ENCODE results near the gene RAC2.

RAC2 gene

DNA sequence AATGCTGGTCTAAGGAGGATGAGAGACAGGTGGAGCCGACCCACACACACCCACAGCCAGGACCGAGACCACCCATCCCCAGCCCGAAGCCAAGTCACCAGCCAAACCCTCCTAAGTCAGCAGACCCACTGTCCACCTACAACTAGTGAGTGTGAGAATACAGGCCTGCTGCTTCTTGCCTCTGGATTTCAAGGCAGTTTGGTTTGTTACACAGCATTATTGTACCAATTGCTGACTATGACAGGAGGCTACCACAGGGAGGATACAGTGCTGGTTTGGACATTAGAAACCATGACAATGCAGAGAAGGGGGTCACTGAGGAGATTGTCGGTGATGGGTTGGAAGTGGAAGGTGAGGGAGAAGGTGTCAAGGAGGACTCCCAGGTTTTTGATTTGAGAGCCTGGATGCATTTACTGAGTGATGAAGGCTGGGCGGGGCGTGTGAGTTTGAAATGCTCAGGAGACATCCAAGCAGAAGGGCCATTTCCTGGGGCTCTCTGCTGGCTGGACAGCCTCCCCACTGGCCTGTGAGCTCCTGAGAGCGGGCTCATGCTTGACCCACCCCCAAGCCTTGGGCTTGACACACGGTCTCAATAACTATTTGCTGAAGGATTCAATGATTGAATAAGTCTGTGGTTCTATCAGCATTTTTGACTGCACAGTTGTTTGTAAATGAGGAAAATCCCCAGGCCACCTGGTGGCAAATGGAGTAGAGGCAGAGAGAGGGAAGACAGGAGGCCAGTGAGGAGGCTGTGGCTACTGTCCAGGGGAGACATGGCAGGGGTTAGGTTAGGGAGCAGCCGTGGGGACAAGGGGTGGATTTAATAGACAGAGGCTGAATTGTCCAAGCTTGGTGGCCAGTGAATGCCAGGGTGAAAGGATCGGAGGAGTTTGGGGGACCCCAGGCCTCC lies 22.4 kb downstream of the RAC2 start:
- DNase-seq (ENCODE audit: low spot score), result no peak

DNA sequence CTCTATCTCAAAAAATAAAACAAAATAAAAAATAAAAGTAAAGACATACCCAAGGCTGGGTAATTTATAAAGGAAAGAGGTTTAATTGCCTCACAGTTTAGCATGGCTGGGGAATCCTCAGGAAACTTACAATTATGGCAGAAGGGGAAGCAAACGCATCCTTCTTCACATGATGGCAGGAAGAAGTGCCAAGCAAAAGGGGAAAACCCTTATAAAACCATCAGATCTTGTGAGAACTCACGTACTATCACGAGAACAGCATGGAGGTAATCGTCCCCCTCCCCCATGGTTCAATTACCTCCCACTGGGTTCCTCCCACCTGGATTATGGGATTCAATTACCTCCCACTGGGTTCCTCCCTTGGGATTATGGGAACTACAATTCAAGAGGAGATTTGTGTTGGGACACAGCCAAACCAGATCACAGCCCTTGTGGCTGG lies 23.5 kb downstream of the RAC2 start:
- DNase-seq (ENCODE audit: low spot score), result no peak

DNA sequence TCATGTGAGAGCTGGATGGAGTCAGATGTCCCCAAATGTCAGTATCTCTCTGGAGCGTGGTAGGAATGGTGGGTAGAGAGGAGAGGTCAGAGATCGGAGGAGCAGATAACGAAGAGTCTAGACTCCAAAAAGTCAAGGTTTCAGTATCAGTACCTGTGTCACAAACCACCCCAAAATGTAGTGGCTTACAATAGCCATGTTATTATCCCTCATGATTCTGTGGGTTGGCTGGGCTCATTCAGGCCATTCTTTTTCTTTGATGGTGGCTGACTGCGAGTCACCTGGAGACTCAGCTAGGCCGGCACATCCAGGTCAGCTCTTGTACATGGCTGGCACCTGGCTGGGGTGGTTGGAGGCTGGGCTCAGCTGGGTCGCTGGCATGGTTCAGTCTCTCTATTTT lies 24.5 kb downstream of the RAC2 start:
- DNase-seq (ENCODE audit: low spot score), result no peak

DNA sequence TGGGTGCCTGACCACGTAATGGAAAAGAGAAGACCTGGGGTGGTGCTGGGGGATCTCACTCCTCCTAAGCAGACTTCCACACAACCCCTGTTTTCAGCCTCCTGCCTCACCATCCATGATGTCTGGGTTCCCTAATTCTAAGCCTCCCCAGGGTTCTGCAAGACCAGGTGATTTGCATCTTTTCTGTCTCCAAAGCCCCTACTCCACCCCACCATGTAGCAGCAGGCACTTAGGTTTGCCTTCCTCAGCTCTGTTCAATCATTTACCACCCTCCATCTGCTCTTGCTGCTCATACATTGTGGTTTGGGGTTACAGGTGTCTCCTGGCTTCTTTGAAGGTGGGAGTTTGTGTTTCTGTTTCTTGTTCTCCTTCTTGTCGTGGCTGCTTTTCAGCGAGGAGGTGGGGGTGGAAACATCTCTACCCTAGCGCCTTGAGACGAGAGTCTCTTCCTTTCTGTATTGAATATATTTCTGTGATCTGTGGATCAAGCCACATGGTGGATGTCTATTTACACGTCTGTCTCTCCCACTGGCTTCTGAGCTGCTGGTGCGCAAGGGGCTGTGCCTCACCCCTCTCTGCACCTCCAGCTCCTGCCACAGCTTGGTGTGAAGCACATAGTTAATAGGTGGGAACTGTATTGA lies 25.2 kb downstream of the RAC2 start:
- no peak for DNase-seq (ENCODE audit: low spot score)

DNA sequence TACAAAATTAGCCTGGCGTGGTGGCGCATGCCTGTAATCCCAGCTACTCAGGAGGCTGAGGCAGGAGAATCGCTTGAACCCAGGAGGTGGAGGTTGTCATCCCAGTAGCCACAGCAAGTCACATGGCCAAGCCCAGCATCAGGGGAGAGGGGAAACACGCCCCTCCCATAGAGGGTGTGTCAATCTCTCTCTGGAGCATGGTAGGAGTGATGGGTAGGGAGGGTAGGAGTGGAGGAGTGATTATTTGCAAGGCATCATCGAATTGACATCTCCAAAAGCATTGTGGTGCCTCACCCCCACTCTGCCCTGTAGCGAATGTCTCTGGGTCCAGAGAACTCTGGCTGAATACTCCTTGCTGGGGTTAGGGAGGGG lies 25.7 kb downstream of the RAC2 start:
- DNase-seq (ENCODE audit: low spot score), result no peak

DNA sequence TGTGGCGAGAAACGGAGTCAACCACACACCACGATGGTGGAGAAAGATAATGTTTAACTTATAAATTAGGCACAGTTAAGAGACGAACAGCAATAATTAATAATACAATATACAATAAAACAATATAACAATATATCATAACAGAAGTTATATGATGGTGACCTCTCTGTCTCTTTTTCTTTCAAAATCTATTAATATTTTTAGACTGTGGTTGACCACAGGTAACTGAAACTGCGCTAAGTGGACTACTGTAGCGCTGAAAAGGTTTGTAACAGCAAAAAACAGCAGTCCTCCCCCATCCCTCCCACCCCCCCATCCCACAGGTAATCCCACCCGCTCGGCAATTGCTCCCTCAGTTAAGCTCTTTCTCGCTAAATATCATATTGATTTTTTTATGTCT lies 28.2 kb downstream of the RAC2 start:
- DNase-seq (ENCODE audit: low spot score), result no peak

DNA sequence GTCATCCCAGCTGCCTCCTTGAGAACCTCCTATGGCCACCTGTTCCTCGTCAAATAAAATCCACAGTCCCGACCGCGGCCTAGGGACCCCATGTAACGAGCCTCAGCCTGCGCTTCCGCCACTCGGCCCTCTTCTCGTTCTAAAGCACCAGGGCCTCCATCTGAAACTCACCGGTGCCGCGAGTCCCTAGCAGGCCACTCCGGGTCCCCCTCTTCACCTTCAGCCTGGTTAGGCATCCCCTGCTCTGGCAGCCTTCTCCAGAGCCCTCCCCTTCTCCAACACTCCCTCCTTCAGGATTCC lies 29.4 kb downstream of the RAC2 start:
- no peak for DNase-seq (ENCODE audit: low spot score)

DNA sequence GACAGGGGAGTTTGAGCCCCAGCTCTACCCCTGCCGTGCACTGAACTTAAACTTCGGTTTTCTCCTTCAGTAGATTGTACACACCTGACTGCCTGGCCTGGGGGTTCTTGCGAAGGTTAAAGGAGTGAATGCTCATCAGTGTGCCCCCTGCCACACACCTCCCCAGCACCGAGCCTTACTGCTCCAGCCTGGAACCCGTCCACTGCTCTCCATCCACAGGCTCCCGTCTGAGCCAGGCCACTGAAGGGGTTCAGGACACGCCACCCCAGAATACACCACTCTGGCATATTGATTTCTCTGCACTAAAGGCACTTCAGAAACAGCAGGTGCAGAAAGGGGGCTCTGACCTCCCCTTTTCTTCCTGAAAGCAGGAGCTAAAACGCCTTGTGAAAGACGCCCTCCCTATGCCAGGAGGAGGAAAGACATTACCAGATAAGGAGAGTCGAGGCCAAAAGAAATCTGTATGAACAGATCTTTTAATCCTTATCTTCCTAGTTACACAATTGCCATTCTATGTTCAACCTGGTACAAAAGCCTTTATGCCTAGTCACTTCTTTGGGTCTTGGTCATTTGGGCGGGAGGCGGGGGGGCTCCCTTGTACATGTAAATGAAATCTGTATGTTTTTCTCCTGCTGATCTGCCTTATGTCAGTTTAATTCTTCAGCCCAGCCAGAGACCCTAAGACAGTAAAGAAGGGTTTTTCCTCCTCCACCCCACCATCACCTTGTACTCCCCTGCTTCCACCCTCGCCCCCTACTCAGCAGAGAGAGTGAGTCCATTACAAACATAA lies 29.9 kb downstream of the RAC2 start:
- no peak for DNase-seq (ENCODE audit: low spot score)

DNA sequence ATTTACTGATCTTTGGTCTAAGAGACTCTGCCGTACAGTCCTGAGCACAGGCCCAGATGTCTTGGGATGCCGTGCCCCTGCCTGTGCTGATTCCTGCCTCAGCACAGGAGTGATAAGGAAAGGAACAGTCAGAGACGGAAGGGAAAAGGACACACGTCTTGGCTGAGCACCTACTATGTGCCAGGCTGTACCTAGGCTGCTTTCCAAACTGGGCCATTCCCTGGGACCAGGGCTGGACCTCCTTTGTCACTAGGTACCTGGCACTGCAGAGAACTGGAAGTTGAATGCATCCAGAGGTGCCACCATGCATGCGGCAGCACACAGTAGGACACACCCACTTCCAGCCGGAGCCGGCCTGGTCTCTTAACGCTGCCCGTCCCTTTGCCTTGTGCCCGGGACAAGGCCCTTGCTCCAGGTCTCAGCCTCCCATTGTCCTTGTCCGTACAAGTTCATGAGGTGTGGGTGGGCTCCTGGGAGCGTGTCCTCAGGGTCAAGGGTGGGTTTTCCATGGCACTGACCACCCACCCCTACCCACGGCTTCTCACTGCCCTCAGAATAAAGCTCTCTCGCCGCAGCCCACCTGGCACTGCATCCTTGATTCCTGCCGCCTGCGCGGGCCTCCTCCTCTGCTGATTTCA lies 30.7 kb downstream of the RAC2 start:
- no peak for DNase-seq (ENCODE audit: low spot score)

DNA sequence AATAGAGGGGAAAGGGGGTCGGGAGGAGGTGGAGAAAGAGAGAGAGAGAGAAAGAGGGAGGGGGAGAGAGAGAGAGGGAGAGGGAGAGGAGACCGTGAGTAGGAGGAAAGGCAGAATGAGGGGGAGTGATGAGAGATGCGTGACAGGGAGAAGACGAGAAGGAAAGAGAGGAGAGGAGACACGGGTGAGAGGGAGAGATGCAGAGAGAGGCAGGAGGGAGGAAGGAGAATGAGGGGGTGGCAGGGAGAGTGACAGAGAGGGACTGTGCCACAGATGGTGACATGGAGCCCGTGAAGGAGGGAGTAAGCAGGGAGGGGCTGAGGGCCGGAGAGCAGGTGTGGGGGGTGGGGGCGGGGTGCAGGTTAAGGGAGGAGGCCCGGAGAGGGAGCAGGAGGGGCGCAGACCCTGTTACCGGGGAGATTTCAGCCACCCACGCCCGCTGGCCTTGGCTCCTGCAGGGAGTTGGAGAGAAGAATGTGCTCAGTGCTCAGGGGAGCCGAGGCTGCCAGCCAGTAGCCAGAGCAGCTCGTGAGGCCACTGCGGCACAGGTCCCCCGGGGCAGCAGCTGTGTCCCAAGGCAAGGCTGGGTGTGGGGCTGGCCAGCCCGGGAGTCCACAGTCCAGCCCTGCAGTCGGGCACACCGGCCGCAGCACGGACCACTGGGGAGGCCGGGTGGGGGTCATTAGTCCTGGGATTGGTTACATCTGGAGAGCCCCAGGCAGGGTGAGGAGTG lies 31.7 kb downstream of the RAC2 start, which contains the start of gene SSTR3:
TSS of gene SSTR3 (minus strand) at position 304 of the 733 bp plus-strand sequence. CDS start 4,674 bp downstream, outside the sequence.
- DNase-seq (ENCODE audit: low spot score), result no peak

DNA sequence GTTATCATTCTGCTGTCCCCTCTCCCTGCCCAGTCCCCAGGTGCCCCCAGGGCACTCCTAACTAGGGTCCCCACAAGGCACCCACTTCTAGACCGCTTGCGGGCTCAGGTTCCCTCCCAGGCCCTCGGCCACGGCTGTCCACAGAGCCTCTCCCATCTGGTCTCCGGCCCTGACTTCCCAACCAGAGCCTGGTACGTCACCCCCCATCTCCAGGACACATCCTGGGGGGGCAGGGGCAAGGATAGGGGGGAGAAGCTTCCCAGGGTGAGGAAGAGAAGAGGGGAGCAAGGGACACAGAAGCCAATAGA lies 32.2 kb downstream of the RAC2 start:
- no peak for DNase-seq (ENCODE audit: low spot score)

DNA sequence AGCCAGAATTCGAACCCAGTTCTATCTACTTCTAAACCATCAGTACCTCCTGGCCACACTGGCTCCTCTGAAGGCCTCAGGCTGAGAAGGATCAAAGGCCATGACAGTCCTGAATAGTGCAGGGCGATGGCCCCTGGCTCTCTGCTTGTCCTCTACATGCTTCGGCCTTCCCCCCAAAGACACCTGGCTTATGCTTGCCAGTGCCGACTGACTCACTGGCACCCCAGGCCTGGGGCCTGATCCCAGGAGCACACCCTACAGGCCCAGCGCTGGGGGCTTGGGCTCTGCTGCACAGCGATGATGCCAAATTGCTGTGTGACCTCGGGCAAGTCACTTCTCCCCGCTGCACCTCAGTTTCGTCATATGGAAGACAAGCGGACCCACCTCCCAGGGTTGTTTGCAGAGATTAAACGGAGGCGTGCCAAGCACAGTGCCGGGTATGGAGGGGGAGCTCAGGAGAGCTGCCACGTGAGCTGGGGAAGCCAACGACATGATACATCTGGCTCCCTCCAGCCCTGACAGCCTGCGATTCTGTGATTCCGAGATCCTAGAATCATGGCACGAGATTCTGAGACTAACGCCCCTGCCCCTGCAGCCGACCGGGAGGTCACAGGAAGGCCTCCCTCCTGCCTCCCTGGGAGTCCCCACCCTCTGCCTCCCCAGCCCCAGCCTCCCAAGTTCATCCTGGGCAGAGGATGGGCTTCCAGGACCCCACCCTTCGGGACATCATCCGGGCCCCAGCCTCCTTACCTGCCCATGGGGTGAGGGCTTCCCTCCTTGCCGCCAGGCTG lies 32.8 kb downstream of the RAC2 start:
- no peak for DNase-seq (ENCODE audit: low spot score)

DNA sequence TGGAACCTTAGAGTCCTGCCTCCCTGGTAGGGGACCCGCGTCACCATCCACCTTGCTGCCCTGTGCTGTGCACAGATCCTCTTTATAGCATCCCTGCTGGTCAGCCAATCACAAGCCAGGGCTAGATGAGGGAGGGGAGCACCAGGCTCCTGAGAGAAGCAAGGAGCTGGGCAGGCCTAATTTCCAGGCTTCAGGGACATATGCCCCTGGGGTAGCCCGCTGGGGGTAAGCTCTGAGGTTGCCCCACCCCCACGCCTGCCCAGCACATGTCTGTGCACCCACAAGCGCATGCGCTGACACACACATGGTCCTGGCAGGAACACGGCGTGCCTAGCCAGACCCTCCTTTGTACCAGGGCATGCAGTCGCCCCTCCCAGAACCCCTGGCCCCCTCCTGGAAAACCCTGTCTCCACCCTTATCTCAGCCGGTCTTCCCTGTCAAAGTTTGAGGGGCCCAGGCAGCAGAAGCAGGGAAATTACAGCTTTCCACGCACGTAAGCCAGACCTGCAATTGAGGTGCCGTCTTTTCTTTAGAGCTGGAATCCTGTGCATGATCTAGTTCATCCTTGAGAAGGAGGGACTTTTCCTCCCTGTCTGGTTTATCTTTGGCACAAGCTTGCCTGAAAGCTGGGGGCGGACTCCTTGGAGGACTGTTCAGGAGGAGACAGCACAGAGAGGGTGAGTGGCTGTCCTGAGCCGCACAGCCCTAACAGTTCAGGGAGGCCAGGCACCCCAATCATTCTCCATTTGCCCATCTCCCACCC lies 33.8 kb downstream of the RAC2 start:
- DNase-seq (ENCODE audit: low spot score), result no peak

DNA sequence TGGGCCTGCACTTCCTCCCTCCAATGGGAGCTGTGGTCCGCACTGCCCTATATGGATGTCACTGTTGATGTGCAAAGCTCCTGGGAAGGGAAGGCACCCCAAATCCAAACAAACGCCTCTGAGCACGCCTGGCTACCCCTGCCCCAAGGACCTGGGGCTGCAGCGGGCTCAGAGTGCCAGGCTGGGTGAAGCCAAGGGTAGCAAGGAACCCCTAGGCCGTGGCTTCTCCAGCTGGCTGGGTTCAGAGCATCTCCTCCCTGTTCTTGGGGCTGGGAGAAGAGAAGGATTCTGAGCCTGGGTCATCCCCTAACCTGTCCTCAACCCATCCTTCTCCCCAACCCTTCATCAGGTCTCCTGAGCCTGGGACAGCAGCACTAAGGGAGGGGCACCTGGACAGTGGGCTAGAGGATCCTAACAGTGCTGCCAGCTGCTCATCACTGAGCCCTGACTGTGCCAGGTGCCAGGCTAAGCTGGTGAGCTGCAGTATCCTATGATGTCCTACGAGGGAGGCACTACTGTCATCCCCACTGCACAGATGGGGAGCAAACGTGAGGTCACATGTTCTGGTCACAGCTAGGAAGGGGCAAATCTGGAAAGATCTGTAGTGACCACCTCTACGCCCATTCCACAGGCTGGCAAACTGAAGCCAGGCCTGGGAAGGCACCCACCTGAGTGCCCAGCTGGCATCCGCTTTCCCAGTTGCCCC lies 34.8 kb downstream of the RAC2 start:
- no peak for DNase-seq (ENCODE audit: low spot score)

DNA sequence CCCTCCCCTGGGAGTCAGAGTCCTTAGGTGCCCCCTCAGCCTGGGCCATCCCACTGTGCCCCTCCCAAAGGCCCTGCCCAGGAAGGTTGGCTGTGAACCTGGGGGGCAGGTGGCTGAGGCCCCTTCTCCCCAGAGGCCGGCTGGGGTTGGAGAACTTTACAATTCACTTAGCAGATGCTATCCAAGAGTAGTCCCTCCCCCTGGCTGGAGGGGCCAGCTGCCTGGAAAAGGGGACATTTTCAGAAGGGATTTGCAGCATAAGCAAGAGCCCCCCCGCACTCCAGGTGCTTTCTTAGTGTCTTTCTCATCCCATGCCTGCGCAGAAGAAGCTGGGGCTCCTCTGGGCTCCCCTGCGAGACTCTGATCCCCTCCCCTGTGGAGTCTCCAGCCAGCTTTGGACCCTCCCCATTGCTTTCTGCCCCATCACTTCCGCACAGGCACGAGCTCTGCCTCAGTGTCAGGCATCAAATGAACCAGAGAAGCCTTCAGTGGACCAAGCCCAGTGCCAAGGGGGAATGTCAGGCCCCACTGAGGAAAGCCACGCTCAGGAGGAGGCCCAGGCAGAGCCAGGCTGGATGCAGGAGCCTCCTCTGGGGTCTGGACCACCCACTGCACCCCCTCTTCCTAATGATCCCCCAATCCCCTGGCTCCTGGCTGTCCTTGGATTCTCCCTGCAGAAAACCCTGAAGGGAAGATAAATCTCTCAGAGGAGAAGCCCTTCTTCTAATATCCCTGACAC lies 35.5 kb downstream of the RAC2 start:
- DNase-seq (ENCODE audit: low spot score), result no peak

DNA sequence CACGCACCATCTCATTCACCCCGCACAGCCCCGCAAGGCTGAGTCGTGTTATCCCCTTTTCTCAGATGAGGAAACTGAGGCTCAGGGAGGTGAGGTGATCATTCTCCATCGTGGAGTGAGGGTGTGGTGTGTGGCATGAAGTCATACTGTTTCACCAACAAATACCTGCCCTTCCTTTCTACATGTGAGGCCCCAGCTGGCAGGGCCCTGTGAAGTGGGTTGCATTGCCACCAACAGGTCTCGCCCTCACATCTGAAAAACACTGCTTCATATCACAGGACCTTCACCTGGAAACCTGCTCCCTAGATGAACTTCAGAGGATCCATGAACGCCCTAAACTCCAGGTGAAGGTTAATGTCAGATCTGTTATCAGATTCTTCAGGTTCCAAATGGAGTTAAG lies 36.1 kb downstream of the RAC2 start:
- no peak for DNase-seq (ENCODE audit: low spot score)

DNA sequence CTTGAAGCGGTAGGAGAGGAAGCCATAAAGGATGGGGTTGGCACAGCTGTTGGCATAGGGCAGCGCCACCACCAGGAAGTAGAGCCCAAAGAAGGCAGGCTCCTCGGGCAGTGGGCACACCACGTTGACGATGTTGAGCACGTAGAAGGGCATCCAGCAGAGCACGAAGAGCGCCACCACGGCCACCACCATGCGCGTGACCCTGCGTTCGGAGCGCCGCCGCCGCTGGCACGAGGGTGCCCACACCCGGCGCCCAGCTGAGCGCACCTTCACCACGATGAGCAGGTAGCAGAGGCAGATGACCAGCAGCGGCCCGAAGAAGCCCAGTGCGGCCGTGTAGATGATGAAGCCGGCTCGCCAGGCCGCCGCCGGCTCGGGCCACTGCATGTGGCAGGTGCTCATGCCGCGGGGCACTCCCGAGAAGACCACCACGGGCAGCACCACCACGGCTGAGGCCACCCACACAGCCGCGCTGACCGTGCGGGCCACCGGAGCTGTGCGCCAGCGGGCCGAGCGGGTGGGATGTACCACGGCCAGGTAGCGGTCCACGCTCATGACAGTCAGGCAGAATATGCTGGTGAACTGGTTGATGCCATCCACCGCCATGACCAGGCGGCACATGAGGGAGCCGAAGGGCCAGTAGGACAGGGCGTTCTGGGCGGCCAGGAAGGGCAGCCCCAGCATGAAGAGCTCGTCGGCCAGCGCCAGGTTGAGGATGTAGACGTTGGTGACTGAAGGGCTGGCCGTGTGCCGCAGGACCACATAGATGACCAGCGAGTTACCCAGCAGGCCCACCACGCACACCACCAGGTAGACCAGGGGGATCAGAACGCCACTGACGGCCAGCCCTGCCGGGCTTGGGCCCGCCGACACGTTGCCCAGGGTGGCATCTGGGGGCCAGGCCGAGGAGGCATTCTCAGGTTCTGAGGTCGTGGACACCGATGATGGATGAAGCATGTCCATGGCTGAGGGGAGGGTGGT lies 36.9 kb downstream of the RAC2 start:
- no peak for DNase-seq (ENCODE audit: low spot score)
